Astrocyte of the spinal cord (primary cell): Measurements from ENCODE around the gene ASTN2.

Source experiments
- DNase-seq: peaks from one replicate; pipeline ENCODE4 v3.0.0; 2011; ENCODE audit warnings: low read depth, low spot score
- H3K4me3 ChIP-seq: 2 replicates; pipeline ENCODE4 v1.5.1; 2011; ENCODE audit warnings: low read depth, mild to moderate bottlenecking, low read length, moderate library complexity
- CTCF ChIP-seq: IDR thresholded peaks from 2 replicates; pipeline ENCODE4 v1.5.1; 2012; ENCODE audit warnings: low read depth, mild to moderate bottlenecking, low read length, inconsistent platforms
- in situ Hi-C: cut with HindIII; loops from 2 replicates; pipeline ENCODE4 v1.10.0; 2017; ENCODE audit warnings: low sequenced_read_pairs

ASTN2 gene

GRCh38 chr9:116432051-116432450 is 982.8 kb downstream of the ASTN2 start:
- H3K4me3 ChIP-seq: no peak overlapping the region
- in situ Hi-C loops: no loop called here
- TF ChIP-seq CTCF: no peak
- no peak for DNase-seq

GRCh38 chr9:116430849-116431248 is 984.0 kb downstream of the ASTN2 start:
- DNase-seq: no peak
- H3K4me3 ChIP-seq: no peak overlapping the region
- in situ Hi-C loops: no loop called here
- no peak for TF ChIP-seq CTCF

GRCh38 chr9:116425244-116425643 is 989.6 kb downstream of the ASTN2 start:
- no peak overlapping the region for H3K4me3 ChIP-seq
- no peak for TF ChIP-seq CTCF
- DNase-seq: no peak
- in situ Hi-C loops: no loop called here

- in situ Hi-C loops: no loop called here
- TF ChIP-seq CTCF: no peak
- DNase-seq: no peak
- H3K4me3 ChIP-seq: no peak overlapping the region
Observed at GRCh38 chr9:116423149-116423548, 991.7 kb downstream of the ASTN2 start.

GRCh38 chr9:116422119-116422979 is 992.5 kb downstream of the ASTN2 start:
- DNase-seq: no peak
- no peak for TF ChIP-seq CTCF
- in situ Hi-C loops: no loop called here

GRCh38 chr9:116420993-116421538 is 993.8 kb downstream of the ASTN2 start:
- no peak overlapping the region for H3K4me3 ChIP-seq
- DNase-seq: no peak
- in situ Hi-C loops: no loop called here
- no peak for TF ChIP-seq CTCF

More at GRCh38 chr9:116422119-116422979, 992.5 kb downstream of the ASTN2 start:
- no peak overlapping the region for H3K4me3 ChIP-seq
